ENCODE measurements around the gene CLOCK.
A peak's percentile ranks its signal among the peaks of the same experiment; 100 is the strongest.
"Not testable (repeated sequence)": the region's sequence is repeated elsewhere in the genome, so short reads cannot be mapped to it uniquely, and the experiment has no call there.

CLOCK gene, protein sequence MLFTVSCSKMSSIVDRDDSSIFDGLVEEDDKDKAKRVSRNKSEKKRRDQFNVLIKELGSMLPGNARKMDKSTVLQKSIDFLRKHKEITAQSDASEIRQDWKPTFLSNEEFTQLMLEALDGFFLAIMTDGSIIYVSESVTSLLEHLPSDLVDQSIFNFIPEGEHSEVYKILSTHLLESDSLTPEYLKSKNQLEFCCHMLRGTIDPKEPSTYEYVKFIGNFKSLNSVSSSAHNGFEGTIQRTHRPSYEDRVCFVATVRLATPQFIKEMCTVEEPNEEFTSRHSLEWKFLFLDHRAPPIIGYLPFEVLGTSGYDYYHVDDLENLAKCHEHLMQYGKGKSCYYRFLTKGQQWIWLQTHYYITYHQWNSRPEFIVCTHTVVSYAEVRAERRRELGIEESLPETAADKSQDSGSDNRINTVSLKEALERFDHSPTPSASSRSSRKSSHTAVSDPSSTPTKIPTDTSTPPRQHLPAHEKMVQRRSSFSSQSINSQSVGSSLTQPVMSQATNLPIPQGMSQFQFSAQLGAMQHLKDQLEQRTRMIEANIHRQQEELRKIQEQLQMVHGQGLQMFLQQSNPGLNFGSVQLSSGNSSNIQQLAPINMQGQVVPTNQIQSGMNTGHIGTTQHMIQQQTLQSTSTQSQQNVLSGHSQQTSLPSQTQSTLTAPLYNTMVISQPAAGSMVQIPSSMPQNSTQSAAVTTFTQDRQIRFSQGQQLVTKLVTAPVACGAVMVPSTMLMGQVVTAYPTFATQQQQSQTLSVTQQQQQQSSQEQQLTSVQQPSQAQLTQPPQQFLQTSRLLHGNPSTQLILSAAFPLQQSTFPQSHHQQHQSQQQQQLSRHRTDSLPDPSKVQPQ

DNA sequence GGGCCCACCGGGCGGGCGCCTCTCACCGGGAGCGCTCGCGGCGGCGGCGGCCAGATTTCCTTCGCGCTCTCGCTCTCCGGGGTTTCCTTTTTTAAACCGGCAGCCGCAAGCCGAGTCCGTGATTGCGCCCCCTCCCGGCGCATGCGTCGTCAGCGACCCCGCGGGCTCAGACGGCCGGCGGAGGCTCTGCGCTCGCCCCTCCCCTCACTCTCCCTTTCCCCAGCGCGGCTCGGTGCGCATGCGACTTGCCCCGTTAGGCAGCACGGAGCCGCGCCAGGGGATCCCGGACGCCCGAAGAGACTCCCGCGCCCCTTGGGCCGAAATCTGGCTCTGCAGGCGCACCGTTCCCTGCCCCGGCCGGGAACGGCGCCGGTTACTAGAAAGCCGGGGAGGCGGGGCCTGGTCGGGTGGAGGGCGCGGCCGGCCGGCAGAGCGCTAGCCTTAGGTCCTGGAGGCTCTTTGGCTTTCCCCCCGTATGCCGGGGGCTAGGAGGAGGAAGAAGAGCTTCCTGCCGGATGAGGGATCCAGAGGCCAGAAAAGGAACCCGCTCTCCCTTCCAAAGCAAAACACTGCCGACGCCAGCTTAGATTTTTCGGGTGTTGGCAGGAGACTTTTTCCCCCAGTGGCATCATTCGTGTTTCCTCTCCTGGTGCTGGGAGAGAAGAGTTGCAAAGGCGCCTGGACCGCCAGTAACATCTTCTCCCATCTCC is at the start of gene CLOCK:
Gene CLOCK, minus strand, starts transcription at position 154 of the 710 bp plus-strand sequence. CDS start 64,124 bp downstream, outside the sequence.
- DNase-seq (ENCODE audit: low spot score), result peak; percentile 81

DNA sequence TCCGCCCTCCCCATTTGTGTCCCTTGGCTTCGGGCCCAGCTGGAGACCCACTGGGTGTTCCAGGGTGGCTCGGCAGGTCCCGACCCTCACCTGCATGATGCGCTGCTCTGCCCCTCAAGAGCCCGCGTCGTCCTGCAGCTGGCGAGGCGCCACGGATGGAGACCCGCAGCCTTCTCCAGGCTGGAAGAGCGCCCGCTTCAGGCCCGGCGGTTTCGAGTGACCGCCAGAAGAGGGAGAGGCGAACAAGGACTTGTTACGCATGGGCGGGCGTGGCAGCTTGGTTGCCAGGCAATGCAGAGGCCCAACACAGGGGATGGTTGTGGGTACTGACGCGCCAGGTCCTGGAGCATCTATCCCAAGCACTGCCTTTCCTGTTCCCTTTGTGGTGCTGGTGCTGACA is 45.3 kb upstream of the CLOCK start, which contains the start of gene PDCL2:
Gene PDCL2, minus strand, starts transcription at position 232 of the 400 bp plus-strand sequence. Its CDS starts 136 bp downstream, at position 96.
- no peak for DNase-seq (ENCODE audit: low spot score)

DNA sequence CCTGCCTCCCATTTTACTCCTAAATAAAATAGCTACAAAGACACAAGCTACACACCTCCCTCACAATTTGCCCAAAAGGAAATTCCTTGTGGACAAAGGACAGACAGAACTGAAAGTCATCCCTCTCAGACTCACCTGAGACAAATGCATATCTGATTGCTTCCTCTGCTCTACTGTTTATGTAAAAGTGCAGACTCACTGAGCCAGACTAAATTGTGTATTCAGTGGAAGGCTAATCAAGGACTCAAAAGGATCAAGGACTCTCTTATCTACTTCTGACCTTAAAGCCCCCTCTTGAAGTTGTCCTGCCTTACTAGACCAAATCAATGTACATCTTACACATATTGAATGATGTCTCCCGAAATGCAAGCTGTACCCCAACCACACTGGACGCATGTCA is 41.5 kb upstream of the CLOCK start:
- DNase-seq (ENCODE audit: low spot score), result no peak

DNA sequence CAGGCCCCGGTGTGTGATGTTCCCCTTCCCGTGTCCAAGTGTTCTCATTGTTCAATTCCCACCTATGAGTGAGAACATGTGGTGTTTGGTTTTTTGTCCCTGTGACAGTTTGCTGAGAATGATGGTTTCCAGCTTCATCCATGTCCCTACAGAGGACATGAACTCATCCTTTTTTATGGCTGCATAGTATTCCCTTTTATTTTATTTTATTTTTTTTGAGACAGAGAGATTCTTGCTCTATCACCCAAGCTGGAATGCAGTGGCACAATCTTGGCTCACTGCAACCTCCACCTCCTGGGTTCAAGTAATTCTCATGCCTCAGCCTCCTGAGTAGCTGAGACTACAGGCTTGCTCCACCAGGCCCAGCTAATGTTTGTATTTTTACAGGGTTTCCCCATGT is 36.1 kb upstream of the CLOCK start:
- not testable (repeated sequence) for DNase-seq (ENCODE audit: low spot score)

DNA sequence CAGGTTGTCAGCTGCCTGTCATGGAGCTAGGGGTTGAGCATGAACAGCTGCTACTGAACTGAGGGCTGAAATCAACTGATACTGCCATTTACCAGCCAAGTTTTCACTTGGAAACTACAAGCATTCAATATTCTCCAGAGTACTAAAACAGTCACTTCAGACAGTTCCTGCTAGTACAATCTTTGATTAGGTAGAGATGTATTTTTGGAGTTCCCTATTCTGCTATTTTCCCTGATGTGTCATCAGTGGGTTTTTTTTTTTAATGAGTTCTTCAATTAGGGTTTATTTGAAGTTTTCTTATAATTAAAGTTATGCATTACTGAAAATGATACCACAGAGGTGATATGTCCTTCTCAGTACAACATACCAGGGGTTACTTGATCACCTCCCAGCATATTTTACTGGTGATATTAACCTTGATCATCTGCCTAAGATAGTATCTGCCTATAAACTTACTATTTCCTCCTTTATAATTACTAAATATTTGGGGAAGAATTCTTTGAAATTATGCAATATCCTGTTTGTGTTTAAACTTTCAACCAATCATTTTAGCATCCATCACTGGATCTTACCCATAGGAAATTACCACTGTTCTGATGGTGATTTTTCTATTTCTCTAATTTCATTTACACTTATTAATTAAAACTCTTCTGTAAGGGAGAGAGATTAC is 31.8 kb upstream of the CLOCK start:
- DNase-seq (ENCODE audit: low spot score), result no peak

DNA sequence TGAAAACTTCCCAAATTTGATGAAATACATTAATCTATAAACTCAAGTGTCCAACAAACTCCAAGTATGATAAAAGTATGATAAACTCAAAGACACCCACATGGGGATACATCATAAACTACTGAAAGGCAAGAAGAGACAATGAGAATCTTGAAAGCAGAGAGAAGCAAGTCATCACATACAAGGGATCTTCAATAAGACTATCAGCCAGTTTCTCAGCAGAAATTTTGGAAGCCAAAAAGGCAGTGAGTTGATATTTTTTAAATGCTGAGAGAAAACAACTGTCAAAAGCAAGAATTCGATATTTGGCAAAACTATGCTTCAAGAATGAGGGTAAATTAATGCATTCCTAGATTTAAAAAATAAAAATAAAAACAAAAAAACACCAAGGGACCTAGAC is 28.8 kb upstream of the CLOCK start:
- no peak for DNase-seq (ENCODE audit: low spot score)

DNA sequence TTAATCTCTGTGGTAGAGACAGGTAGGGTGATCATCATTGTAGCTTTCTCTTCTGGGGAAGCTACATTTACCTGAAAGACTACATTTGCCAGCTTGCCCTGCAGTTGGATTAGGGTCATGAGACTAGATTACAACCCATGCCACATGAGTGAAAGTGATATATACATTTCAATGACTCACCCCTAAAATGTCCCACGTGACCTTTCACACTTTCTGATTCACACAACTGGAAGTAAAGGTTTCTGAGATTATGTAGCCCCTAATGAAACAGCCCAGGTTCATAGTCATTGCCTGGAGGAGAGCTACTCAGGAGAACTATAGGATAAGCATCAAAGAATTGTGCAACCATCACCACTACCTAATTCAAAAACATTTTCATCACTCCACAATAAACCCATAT is 27.5 kb upstream of the CLOCK start:
- DNase-seq (ENCODE audit: low spot score), result no peak

DNA sequence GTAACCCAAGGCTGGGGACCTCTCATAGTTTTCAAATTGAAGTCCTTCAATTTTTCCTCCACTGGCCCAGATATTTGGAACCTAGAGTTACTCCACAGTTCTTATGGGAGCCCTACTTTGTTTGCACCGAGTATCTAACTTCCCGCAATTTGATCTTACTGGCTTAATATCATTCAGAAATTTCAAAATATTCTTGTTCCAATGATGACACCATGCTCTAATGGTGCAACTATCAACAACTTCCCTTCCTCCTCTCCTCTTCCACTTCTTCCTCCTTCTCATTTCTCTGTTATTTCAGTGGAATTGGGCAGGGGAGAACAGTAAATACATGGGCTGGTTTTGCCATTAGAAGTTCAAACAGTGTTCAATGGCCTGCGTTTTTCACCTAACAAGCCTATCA is 25.1 kb upstream of the CLOCK start:
- no peak for DNase-seq (ENCODE audit: low spot score)

DNA sequence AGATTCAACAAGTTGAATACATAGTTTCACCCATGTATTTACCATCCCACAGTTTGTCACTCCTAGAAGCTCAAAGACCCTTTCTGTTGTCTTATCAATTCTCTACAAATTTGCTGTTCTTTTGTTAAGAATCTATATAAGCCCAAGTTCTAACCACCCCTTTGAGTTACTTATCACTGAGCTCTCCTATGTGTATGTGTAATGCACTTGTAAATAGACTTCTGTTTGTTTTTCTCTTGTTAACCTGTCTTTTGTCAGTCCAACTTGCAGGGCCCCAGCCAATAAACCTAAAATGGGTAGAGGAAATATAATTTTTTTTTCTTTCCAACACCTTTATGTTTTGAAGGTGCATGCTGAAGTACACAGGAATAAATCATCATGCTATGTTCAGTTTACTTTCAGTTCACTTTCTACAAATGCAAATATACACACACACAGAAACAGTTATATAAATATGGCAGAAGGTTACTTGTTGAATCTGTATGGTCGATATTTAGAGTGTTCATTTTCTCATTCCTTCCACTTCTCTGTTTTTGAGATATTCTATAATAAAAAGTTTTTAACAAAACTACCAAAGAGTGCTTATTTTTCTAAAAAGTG is 22.3 kb upstream of the CLOCK start:
- DNase-seq (ENCODE audit: low spot score), result no peak

DNA sequence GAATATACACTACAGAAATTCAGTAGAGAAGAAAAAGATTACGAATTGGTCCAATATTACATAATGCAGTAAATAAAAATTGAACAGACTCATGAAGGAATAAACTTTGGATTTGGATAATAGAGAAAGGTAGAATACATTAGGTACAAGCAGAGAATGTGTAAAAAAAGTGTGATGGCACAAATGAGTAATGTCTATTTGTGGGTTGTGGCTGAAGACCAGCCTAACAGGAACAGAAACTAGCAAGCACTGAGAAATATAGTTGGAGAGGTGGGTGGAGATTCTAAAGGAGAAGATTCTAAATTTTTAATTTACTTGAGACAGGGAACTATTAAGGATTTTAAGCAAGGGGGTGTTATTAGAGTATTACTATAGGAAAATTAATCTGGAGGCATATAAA is 15.2 kb upstream of the CLOCK start:
- DNase-seq (ENCODE audit: low spot score), result no peak

DNA sequence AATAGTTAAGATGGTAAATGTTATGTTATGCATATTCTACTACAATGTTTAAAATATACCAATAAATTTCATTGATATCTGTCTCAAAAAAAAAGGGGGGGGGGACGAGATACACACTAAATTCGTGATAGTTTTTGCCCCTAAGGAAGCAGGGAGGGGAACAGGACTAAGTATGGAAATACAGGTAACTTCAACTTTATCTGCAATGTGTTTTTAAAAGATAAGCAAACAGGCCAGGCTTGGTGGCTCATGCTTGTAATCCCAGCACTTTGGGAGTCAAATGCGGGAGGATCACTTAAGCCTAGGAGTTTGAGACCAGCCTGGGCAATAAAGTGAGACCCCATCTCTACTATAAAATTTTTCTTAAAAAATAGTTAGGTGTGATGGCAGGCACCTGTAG is 13.4 kb upstream of the CLOCK start:
- no peak for DNase-seq (ENCODE audit: low spot score)

DNA sequence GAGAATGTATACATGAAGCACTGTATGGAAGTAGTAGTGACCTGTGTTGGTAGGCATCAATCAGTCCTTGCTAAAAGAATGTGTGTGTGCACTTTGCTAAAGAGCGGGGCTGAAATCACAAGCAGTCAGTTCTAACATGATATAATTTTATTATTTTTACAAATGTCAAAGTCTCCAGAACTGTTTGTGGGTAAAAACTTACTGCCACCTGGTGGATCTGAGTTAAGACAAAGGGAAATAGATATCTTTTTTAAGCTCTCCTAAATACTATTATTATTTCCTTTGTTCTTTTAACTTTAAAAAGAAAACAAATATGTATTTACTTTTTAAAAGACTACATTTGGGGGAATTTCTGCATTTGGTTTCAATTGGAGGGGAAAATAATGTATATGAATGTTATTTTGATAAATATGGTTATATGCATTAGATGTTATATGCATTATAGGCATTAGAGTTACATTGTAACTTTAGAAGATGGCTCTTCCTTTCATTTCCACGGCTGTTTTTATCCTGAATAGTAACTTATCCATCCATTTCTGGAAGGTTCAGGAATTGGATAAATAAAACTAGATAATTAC is 7.8 kb upstream of the CLOCK start:
- DNase-seq (ENCODE audit: low spot score), result peak; percentile 32

DNA sequence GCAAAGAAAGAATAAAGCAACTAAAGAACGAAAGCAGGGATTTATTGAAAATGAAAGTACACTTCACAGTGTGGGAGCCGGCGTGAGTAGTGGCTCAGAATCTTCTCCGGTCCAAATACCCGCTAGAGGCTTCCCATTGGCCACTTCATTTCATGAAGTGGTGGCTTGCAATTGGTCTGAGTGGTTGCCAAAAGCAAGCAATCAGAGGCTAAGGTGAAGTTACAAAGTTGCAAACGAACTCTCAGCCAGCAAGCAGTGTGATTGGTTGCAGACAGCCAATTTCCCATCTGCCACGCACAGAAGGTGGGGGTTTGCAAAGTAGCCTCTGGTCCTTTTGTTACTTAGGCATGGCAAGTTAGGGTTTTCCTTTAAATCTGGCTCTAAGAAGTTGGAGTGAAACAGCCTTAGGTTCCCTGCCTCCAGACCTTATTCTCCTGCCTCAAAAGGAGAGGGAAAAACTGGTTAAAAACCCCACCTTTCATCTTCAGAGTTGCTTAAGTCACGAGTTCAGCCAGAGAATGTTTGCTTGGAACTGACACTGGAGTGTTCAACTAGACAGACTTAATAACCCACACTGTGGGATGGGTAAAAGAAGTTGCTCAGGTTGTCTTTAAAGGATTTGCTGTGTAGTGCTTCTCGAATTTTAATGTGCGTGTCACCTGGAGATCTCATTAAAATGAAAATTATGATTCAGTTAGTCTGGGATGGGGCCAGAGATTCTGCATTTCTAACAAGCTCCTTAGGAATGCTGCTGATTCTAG is 6.9 kb upstream of the CLOCK start:
- no peak for DNase-seq (ENCODE audit: low spot score)

DNA sequence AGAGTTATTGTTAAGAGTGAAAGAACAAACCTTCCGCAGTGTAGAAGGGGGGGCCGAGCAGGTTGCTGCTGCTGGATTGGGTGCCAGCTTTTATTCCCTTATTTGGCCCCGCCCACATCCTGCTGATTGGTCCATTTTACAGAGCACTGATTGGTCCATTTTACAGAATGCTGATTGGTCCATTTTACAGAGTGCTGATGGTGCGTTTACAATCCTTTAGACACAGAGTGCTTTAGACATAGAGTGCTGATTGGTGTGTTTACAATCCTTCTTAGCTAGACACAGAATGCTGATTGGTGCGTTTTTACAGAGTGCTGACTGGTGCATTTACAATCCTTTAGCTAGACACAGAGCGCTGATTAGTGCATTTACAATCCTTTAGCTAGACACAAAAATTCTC is 5.3 kb upstream of the CLOCK start:
- DNase-seq (ENCODE audit: low spot score), result not testable (repeated sequence)

DNA sequence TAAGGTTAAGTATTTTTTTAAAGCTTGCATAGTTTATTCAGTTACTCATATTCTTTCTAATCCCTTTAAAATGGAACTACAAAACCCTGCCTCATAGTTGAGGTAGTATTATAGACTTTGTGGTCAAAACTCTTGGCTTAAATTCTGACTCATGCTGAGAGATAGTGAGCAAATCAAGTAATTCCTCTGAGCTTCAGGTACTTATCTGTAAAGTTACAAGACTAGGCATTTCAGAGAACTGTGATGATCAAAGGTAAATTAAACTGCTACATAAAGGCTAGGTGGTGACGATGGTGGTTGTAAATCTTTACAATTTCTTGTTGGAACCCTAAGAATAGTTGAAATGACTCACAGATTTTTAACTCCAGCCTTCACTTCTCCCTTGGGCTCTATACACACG is 3.2 kb upstream of the CLOCK start:
- DNase-seq (ENCODE audit: low spot score), result no peak

DNA sequence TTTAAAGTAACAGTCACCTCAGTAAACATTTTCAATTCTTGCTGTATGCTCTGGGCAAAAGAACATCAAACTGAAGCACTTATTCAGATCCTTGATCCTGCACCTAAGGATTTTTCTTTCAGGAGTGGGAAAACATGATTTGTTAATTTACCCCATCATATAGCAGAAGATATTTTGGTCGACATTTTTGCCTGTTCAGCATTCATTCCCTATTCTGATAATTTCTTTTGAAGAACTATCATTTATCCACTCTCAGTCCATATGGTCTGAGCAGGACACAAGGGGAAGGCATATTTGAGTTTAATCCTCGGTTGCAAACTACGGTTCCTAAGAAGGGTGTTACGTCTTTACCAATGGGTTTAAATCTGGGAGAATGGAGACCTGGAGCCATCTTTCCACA is 1.2 kb upstream of the CLOCK start:
- no peak for DNase-seq (ENCODE audit: low spot score)

DNA sequence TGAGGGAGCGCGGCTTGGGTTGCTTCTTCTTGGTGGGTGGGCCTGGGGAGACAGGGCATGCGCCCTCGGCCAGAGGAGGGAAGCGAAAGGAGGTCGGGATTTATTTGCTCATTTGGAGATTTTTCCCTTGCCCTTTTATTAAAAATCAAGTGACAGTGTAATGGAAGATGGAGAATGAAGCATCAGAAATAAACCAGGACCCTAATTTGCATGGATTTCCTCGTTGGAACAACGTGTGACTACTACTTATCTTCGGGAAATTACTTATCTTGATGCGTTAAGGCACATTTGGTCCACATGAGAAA is 709 bp upstream of the CLOCK start:
- DNase-seq (ENCODE audit: low spot score), result no peak

DNA sequence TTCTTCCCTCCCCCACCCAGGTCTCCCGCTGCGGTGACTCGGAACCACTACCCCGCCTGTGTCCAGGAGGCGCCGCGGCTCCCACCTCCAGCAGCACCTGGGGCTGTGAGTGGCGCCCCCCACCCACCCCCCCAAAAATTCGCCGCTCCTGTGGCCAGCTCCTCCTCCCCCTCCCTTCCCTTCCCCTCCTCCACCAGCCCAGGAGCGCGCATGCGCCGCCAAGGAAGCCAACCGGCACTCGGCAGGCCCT is 278 bp downstream of the CLOCK start:
- no peak for DNase-seq (ENCODE audit: low spot score)

DNA sequence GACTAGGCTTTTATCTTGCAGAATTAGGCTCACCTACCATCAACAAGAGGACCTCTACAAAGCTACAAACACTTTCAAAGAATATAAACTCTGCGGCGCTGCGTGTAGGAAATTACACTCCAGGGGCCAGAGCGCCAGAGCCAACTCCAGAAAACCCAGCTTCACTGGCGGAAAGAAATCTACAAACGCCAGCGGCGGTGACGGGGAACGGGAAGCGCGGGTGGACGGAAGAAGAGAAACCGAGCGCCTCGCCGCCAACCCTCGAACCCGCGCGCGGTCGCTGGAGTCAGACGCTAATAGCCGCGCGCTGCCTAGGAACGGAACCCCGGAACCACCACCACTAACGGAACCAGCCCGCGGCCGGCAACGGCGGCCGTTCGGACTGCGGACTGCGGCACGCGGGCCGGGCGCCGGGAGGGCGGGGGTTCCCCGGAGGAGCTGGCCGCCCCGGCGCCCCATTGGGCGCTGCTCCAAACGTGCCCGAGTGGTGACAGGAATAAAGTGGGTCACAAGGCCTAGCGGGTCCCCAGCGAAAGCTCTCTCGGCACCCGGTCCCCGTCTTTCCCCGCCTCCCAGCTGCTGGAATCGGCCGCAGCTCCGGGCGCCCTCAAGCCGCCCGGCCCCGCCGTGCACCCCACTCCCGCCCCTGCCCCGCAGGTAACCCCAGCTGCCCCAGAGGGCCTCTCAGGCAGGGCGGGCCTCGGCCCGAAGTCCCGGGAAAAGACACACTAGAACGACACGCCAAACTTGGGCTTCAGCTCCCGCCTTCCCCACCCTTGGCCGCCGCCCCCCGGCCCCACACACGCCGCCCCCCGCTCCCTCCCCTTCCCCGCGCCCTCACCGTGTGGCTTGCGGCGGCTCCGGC is 836 bp downstream of the CLOCK start:
- peak; percentile 78 for DNase-seq (ENCODE audit: low spot score)

DNA sequence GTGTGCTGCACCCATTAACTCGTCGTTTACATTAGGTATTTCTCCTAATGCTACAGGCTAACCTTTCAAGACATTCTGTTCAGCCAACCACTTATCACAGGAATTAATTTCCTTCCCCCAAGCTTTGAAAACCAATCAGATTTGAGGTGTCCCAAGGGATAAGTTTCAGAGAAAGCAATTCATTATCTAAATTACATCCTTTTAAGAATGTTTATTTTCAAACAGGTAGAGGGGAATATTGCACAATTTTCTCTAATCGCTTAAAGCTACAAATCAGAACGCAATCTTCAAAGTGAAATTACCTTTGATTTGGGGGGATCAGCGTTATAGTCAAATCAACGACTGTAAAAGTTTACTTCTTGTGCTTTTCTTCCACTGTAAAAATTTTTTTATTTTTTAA is 1.6 kb downstream of the CLOCK start:
- peak; percentile 22 for DNase-seq (ENCODE audit: low spot score)
